GM13976 (cell line): ENCODE data around the gene GDA.

Experiments
- DNase-seq: peaks from one replicate; pipeline ENCODE4 v3.0.0; 2012; ENCODE audit warnings: low spot score
- in situ Hi-C: fragments of 300-500 bp; cut with MboI; formaldehyde crosslinking; loops from one replicate; pipeline ENCODE4 v1.12.0; 2022; ENCODE audit warnings: low sequenced_read_pairs, mixed read lengths, inconsistent platforms; ENCODE audit not compliant: unreplicated experiment
- TF ChIP-seq, protein P1 (sequence below): IDR thresholded peaks from 2 replicates; pipeline ENCODE4 v1.5.1; 2012; ENCODE audit warnings: borderline replicate concordance, mild to moderate bottlenecking; ENCODE audit not compliant: insufficient read depth; ENCODE audit errors: extremely low read depth, missing control alignments, control extremely low read depth

Gene GDA

GRCh38 chr9:72193478-72193881 is 44.2 kb downstream of the GDA start:
- in situ Hi-C loops, result no loop called here

GRCh38 chr9:72199238-72199637 is 50.0 kb downstream of the GDA start:
- TF ChIP-seq, protein P1, sequence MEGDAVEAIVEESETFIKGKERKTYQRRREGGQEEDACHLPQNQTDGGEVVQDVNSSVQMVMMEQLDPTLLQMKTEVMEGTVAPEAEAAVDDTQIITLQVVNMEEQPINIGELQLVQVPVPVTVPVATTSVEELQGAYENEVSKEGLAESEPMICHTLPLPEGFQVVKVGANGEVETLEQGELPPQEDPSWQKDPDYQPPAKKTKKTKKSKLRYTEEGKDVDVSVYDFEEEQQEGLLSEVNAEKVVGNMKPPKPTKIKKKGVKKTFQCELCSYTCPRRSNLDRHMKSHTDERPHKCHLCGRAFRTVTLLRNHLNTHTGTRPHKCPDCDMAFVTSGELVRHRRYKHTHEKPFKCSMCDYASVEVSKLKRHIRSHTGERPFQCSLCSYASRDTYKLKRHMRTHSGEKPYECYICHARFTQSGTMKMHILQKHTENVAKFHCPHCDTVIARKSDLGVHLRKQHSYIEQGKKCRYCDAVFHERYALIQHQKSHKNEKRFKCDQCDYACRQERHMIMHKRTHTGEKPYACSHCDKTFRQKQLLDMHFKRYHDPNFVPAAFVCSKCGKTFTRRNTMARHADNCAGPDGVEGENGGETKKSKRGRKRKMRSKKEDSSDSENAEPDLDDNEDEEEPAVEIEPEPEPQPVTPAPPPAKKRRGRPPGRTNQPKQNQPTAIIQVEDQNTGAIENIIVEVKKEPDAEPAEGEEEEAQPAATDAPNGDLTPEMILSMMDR, result no peak
- no peak for DNase-seq
- in situ Hi-C loops, result no loop called here

More at GRCh38 chr9:72193478-72193881, 44.2 kb downstream of the GDA start:
- TF ChIP-seq, protein P1, result no peak
- no peak for DNase-seq

DNA sequence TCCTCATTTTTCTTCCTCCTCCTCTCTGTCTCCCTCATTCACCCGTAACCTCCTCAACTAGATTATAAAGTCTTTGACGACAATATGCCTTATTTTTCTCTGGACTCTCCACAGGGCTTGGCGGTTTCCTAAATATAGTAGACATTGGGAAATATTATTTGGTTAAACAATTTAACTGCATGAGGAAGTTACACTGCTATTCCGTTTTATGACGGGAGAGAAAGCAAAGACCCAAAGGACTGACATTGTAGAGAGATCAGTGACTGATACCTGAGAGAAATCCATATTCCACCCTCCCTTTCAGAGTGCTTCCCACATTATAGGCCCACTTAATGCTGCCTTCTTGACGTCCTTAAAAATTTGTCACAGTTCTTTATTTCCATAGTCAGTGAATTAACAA is 51.2 kb downstream of the GDA start:
- DNase-seq, result no peak
- in situ Hi-C loops, result loop anchor here (10.0 kb wide), 1 partner anchor 74 kb away; no protein-coding TSS in a partner anchor
- TF ChIP-seq, protein P1, result no peak

DNA sequence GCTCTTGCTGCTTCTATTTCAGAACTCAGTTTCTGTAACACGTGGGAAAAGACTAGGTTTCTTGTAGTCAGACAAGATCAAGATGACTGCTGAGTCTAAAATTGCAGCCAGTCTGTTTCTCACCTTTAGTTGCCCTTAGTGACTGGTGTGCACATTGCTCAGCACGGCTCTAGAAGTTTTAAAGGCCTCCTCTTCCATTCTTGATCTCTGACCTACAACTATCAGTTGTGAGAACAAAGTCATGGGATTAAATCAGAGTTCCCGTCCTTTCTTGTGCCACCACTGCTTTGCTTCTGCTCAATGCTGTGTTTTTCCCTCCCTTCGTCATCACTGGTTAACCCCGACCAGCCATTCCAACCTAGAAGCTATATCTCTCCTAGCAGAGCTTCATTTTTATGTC is 52.8 kb downstream of the GDA start:
- in situ Hi-C loops, result loop anchor here (10.0 kb wide), 1 partner anchor 73 kb away; no protein-coding TSS in a partner anchor
- no peak for DNase-seq
- TF ChIP-seq, protein P1, result no peak

DNA sequence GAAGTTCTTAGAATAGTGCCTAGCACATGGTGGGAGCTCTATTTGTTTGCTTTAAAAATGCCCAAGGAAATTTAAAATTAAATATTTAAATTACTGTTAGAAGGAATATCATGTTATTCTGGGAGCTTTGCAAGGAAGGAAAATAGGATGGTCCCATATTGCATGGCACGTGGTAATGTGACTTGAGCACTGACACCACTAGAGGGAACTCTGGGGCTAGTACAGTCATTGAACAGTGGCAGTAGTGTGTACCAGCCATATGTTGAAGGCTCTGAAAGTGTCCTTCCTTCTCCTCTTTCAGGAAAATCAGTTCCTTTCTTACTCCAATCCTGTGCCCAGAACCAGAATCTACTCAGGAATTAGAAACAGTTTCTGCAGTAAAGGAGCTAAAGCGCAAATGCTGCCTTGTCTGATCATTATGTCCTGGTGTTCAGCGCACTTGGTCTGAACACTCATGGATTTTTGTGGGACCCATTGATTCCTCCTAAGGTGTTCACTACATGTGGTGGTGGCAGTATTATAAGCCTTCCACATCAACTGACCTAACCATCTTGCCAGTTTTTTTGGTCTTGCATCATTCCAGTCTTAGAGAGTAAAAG is 54.1 kb downstream of the GDA start:
- TF ChIP-seq, protein P1, result peak; percentile 49
- in situ Hi-C loops, result loop anchor here (10.0 kb wide), 1 partner anchor 71 kb away; no protein-coding TSS in a partner anchor
- DNase-seq, result peak; percentile 45

- TF ChIP-seq, protein P1, result no peak
- DNase-seq, result no peak
- in situ Hi-C loops, result loop anchor here (10.0 kb wide), 1 partner anchor 71 kb away; no protein-coding TSS in a partner anchor
These were observed 54.8 kb downstream of the GDA start for GRCh38 chr9:72204062-72204461.
